Measurements from ENCODE around the gene KCNIP1.

The KCNIP1 gene

GRCh38 chr5:170508660-170509347 lies 5.0 kb downstream of the KCNIP1 start:
- peak; percentile 21; the same call in 1 of the 2 replicates for TF ChIP-seq CTCF (IDR thresholded peaks at IDR 0.05; ENCODE audit: low read depth, low read length)
- peaks cover 35% of the 10 kb centered on the region for H3K27me3 ChIP-seq
- no peaks in the 10 kb centered on the region for H3K9me3 ChIP-seq
- no peaks in the 10 kb centered on the region for H3K4me1 ChIP-seq
- DNase-seq = no peak
- no peaks in the 10 kb centered on the region for H3K36me3 ChIP-seq
- H3K4me3 ChIP-seq (ENCODE audit: low read depth, low read length) = no peak overlapping the region

- TF ChIP-seq CTCF (IDR thresholded peaks at IDR 0.05; ENCODE audit: low read depth, low read length) = no peak
- no peak for DNase-seq
- H3K36me3 ChIP-seq = no peaks in the 10 kb centered on the region
- no peaks in the 10 kb centered on the region for H3K4me1 ChIP-seq
- H3K9me3 ChIP-seq = no peaks in the 10 kb centered on the region
- H3K27me3 ChIP-seq = peaks cover 30% of the 10 kb centered on the region
- no peak overlapping the region for H3K4me3 ChIP-seq (ENCODE audit: low read depth, low read length)
Observed at GRCh38 chr5:170509348-170509660, 5.5 kb downstream of the KCNIP1 start.

DNA sequence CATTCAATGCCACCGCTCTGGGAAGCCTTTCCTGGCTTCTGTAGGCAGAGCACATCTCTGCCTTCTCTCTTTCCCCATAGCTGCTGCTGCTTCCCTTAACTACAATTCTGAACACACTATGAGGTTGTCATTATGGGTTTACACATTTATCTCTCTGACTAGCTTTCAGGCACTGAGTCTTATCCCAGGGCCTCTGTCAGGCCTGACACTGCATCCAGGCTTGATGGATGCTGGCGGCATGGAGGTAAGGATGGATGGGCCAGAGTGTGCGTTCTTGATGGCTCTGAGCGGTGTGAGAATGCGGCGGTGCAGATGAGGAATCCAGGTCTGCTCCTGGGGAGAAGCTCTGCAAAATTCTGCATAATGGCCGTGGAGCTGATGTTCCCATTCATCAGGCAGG lies 6.3 kb downstream of the KCNIP1 start:
- TF ChIP-seq CTCF (IDR thresholded peaks at IDR 0.05; ENCODE audit: low read depth, low read length) = no peak
- DNase-seq = no peak
- peaks cover 22% of the 10 kb centered on the region for H3K27me3 ChIP-seq
- H3K4me1 ChIP-seq = no peaks in the 10 kb centered on the region
- H3K36me3 ChIP-seq = no peaks in the 10 kb centered on the region
- H3K4me3 ChIP-seq (ENCODE audit: low read depth, low read length) = no peak overlapping the region
- no peaks in the 10 kb centered on the region for H3K9me3 ChIP-seq

DNA sequence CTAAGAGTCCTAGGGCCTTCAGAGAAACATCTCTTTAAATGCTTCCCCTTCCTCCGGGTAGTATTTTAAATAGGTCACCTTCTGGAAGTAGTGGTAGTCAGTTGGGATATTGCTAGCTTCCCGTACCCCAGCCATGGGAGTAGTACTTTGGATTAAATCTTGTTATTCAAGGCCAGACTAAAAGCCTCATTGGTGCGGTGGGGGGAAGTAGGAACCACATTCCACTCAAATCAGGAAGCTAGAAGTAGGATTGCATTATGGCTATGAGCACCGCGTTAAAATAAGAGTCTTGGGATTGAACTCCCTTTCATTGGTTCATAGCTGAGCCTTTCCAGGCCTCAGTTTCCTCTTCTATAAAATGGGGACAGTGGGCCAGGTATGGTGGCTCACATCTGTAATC lies 6.7 kb downstream of the KCNIP1 start:
- no peak for DNase-seq
- H3K36me3 ChIP-seq = no peaks in the 10 kb centered on the region
- no peaks in the 10 kb centered on the region for H3K9me3 ChIP-seq

DNA sequence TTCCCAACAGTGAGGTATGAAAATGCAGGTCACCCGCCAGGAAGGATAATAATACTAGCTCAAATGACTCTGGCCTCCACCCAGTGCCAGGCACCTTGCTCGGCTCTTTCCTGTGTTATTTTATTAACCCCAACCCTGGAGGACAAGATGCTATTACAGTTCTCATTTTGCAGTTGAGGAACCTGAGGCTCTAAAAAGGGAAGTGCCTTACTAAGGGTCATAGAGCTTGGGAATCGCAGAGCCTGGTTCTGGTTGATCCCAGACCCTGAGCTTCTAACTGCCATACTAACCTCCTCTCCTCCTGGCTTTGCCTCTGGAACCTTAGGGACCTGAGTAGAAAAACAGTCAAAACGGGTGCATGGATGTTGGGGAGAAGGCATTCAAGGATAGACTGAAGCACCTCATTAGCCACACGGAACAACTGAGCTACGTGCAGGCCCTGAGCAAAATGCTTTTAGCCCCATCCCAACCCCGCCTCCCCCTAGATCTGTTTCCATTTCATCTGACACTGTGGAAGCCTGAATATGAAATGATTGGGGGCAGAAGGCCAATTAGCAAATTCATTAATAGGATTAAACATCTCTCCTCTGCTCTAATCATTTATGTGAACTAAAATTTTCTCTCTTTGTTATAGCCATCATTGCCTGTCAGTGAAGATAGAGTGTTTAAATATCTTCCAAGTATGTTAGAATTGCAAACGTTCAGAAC lies 7.9 kb downstream of the KCNIP1 start:
- TF ChIP-seq CTCF (IDR thresholded peaks at IDR 0.05; ENCODE audit: low read depth, low read length) = no peak
- DNase-seq = no peak

More for the DNA sequence above, 6.7 kb downstream of the KCNIP1 start:
- TF ChIP-seq CTCF (IDR thresholded peaks at IDR 0.05; ENCODE audit: low read depth, low read length) = no peak
- Histone ChIP-seq H3K27me3 (peaks cover 20% of the 10 kb centered on the region), H3K4me3 (ENCODE audit: low read depth, low read length) (no peak overlapping the region), H3K4me1 (no peaks in the 10 kb centered on the region)

GRCh38 chr5:170513856-170514525 lies 10.2 kb downstream of the KCNIP1 start:
- no peak for TF ChIP-seq CTCF (IDR thresholded peaks at IDR 0.05; ENCODE audit: low read depth, low read length)
- H3K27me3 ChIP-seq = peaks cover 2% of the 10 kb centered on the region
- DNase-seq = no peak
- H3K4me3 ChIP-seq (ENCODE audit: low read depth, low read length) = no peak overlapping the region
- no peaks in the 10 kb centered on the region for H3K36me3 ChIP-seq
- no peaks in the 10 kb centered on the region for H3K9me3 ChIP-seq
- no peaks in the 10 kb centered on the region for H3K4me1 ChIP-seq

More for the DNA sequence above, 7.9 kb downstream of the KCNIP1 start:
- peaks cover 9% of the 10 kb centered on the region for H3K27me3 ChIP-seq
- no peaks in the 10 kb centered on the region for H3K36me3 ChIP-seq
- H3K9me3 ChIP-seq = no peaks in the 10 kb centered on the region
- no peak overlapping the region for H3K4me3 ChIP-seq (ENCODE audit: low read depth, low read length)
- no peaks in the 10 kb centered on the region for H3K4me1 ChIP-seq

Data from BE2C (cell line).